T-helper 2 cell treated with Interferon-gamma antibody and Interleukin-4, amounts not matched to agents 5 μg/mL and 100 μg/mL, for 36 hours (primary cell): ENCODE data around the gene CADM4.
"Not testable (repeated sequence)": the region's sequence is repeated elsewhere in the genome, so short reads cannot be mapped to it uniquely, and the experiment has no call there.

Experiments used
- DNase-seq: peaks from one replicate; pipeline ENCODE4 v3.0.0; 2021; ENCODE audit warnings: low spot score
- H3K27ac Mint-ChIP-seq: one replicate; pipeline ENCODE4 v1.8.0; 2021; ENCODE audit warnings: mild to moderate bottlenecking, mixed read lengths
- H3K27me3 Mint-ChIP-seq: one replicate; pipeline ENCODE4 v1.8.0; 2021; ENCODE audit warnings: low read depth, mixed read lengths
- H3K36me3 Mint-ChIP-seq: one replicate; pipeline ENCODE4 v1.8.0; 2021; ENCODE audit warnings: low read depth, mixed read lengths
- H3K4me1 Mint-ChIP-seq: one replicate; pipeline ENCODE4 v1.8.0; 2021; ENCODE audit warnings: low read depth, mixed read lengths
- H3K4me3 Mint-ChIP-seq: one replicate; pipeline ENCODE4 v1.8.0; 2022; ENCODE audit warnings: mild to moderate bottlenecking, moderate library complexity, mixed read lengths
- H3K9me3 Mint-ChIP-seq: one replicate; pipeline ENCODE4 v1.8.0; 2021; ENCODE audit warnings: mixed read lengths

The CADM4 gene

DNA sequence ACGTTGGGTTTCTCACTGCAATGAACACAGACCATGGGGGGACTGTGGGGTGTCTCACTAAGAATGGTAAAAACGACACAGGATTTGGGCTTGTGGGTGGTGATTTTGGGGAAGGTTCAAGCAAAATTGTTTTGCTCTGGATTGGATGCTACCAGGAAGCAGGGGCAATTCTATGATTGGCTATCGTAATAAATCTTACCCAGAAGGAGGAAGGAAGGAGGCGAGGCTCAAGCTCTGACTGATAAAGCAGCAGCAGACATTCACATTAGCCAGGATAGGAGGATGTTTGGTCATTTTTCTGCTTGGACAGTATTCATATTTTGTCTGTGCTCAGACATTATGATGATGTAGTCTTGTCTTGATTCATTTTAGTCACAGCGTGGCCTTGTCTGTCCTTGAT lies 41.8 kb downstream of the CADM4 start:
- Mint-ChIP-seq H3K9me3 (no peaks in the 10 kb centered on the region), H3K4me3 (peak overlapping the region; percentile 99), H3K36me3 (peaks cover 21% of the 10 kb centered on the region), H3K27me3 (no peaks in the 10 kb centered on the region), H3K4me1 (peaks cover 26% of the 10 kb centered on the region), H3K27ac (peak overlapping the region; percentile 96)
- DNase-seq: no peak

DNA sequence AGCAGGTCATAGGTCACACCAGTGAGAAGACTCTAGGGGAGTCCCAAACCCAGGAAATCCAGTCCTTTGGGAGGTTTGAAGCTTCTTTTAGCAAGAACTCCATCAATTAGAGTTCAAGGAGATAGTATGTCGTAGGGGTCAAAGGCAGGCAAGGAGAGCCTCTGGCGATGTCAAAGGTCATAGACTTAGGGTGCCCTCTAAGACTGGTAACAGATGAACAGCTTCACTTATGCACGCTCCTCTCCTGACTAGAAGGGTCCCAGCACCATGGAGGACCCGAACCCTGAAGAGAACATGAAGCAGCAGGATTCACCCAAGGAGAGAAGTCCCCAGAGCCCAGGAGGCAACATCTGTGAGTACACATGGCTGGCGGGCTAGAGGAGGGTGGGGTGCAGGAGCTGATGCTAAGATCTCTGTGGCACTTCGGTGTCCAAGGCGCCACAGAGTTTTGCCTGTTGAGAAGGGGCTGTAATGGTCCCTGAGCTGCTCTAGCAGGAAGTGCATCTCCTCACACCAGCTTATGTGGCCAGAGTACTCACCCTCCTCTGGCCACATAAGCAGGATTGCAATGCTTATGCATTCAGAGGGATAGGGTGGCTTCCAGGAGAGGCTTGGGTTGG lies 42.7 kb downstream of the CADM4 start:
- Mint-ChIP-seq H3K4me3 (peak overlapping the region; percentile 99), H3K27ac (peak overlapping the region; percentile 96), H3K4me1 (peaks cover 26% of the 10 kb centered on the region), H3K27me3 (no peaks in the 10 kb centered on the region), H3K9me3 (no peaks in the 10 kb centered on the region), H3K36me3 (peaks cover 24% of the 10 kb centered on the region)
- DNase-seq: no peak

DNA sequence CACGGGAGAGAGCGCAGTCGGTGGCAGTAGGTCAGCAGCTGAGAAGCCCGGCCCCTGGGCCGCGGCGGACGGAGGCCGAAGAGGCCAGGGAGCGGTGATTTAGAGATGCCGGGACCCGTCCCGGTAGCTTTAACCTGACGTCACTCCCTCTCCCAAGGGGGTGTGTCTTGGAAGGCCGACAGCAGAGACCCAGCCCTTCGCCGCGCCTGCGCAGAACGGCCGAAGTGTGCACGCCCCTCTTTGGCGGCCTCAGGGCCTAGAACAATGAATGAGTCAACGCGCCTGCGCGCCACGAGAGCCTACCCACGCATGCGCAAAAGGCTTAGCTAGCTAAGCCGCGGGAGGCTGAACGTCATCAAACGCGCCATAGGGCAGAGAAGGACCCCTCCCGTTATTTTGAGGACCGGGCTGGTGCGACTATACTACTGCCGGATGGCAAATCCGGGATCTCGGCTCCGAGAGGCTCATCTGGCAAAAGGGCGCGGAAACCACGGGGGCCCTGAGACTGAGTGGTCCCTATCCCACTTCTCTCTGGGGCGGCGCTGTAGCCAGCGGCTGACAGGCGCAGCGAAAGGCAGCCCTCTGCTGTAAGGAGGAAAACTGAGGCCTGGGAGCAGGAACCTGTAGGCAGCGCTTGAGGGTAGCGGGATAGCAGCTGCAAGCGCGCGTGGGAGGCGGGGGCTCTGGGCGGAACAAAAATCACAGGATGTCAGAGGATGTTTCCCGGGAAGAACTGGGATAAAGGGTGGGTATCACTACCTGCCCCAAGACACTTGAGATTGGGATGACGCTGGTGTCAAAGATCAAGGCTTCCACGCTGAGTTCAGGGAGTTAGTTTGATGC lies 43.4 kb downstream of the CADM4 start, which contains the start of the genes IRGQ and ZNF576:
IRGQ (minus strand) TSS at position 136 of the 843 bp plus-strand sequence. CDS start 796 bp downstream, outside the sequence.
ZNF576 (plus strand) TSS at position 597 of the 843 bp plus-strand sequence. CDS start 514 bp downstream, outside the sequence.
- Mint-ChIP-seq H3K27me3 (no peaks in the 10 kb centered on the region), H3K36me3 (peaks cover 22% of the 10 kb centered on the region), H3K4me1 (peaks cover 26% of the 10 kb centered on the region), H3K9me3 (no peaks in the 10 kb centered on the region), H3K4me3 (peak within 1 kb of the TSS; percentile 99), H3K27ac (peak within 1 kb of the TSS; percentile 96)
- DNase-seq: peak; percentile 100

DNA sequence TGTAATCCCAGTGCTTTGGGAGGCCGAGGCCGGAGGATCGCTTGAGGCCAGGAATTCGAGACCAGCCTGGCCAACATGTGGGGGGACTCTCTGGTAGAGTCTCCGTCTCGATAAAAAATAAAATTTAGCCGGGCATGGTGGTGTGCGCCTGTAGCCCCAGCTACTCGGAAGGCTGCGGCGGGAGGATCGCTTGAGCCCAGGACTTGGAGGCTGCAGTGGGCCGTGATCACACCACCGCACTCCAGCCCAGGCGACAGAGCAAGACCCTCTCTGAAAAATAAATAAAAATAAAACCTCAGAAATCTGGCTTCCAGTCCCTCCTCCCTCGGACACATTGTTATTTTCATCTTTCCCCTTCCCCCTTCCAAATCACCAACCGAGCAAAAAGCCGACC lies 44.0 kb downstream of the CADM4 start:
- Mint-ChIP-seq H3K27ac (peak overlapping the region; percentile 96), H3K9me3 (no peaks in the 10 kb centered on the region), H3K4me1 (peaks cover 26% of the 10 kb centered on the region), H3K27me3 (no peaks in the 10 kb centered on the region), H3K4me3 (peak overlapping the region; percentile 99), H3K36me3 (peaks cover 23% of the 10 kb centered on the region)
- DNase-seq: no peak

DNA sequence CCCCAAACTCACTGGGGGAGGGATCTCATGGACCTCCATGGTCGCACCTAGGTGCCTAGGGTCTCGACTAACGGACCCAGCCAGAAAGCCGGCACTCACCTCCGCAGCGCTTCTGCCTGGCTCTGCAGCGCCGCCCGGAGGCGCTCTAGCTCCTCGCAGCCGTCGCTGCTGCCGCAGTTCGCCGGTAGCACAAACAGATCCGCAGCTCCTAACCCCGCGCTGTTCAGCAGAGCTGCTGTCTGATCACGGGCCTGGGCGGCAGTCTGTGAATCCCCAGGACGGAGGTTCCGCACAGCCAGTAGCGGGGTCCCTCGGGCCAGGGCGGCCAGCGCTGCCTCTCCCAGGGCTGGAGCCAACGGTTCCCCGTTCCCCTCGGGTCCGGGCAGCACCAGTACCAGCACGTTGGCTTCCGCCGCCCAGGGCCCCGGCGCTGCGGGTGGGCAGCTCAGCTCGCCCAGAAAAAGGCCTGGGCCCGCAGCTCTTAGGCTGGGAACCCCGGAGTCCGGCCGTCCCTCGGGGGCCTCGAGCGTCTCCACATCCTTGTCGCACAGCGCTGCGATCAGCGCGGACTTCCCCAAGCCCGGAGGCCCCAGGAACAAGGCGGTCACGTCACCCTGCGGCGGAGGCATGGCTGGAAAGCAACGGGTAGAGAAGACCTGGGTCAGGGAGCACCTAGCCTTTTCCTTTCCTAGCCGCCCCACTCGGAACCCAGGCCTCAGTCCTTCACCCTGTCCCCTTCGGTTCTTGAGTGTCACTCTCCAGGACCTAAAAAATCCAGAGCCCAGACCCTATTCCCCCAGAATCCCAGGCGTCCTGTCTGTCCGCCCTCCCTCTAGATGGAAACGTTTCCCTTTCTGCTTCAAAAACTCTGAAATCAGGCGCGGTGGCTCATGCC lies 44.7 kb downstream of the CADM4 start:
- peak; percentile 71 for DNase-seq
- peak overlapping the region; percentile 99 for H3K4me3 Mint-ChIP-seq
- H3K9me3 Mint-ChIP-seq: no peaks in the 10 kb centered on the region
- peaks cover 26% of the 10 kb centered on the region for H3K4me1 Mint-ChIP-seq
- H3K36me3 Mint-ChIP-seq: peaks cover 23% of the 10 kb centered on the region
- H3K27me3 Mint-ChIP-seq: no peaks in the 10 kb centered on the region
- H3K27ac Mint-ChIP-seq: peak overlapping the region; percentile 96

DNA sequence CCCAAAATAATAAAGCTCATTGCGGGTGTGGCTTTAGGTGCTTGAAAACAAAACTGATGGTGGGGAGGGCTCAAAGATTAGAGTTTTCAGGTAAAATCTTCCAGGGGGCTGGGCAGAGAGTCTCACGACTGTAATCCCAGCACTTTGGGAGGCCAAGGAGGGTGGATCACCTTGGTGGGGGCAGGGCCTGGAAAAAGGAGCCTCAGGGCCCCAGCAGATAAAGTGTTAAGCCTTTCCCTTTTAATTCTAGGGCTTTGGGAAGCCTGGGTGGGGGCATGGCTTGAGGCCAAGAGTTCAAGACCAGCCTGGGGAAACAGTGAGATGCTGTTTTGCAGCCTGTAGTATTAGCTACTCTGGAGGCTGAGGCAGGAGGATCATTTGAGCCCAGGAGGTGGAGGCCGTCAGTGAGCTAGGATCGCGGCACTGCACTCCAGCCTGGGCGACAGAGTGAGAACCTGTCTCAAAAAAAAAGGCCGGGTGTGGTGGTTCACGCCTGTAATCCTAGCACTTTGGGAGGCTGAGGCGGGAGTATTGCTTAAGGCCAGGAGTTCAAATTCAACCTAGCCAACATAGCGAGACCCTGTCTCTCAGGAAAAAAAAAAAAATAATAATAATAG lies 45.5 kb downstream of the CADM4 start:
- DNase-seq: no peak
- Mint-ChIP-seq H3K27ac (peak overlapping the region; percentile 78), H3K4me3 (peak overlapping the region; percentile 99), H3K4me1 (peaks cover 30% of the 10 kb centered on the region), H3K36me3 (peaks cover 19% of the 10 kb centered on the region), H3K27me3 (no peaks in the 10 kb centered on the region), H3K9me3 (no peaks in the 10 kb centered on the region)

DNA sequence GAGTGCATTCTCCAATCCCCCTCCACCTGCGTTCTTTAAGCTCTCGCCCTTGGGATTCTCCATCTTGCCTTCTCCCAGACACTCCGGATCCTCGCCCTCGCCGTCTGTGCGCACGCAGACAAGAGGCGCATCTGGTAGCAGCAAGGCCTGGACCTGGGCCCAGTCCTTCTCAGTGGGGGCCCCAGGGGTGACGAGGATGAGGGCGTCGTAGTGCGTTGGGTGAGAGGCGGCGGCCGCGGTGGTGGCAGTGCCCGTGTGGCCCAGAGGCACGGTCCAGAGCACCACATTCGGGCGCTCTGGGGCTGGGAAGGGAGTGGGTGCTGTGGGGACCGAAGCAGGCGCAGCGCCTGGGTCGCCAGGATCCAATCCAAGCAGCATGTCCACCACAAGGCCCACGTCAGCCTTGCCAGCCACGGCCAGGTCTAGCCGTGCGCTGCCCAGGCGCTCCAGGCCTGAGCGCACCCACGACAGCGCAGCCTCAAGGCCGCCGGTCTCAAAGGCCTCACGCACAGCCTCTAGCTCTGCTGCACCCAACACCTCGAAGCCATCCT lies 46.8 kb downstream of the CADM4 start:
- no peaks in the 10 kb centered on the region for H3K27me3 Mint-ChIP-seq
- no peaks in the 10 kb centered on the region for H3K9me3 Mint-ChIP-seq
- H3K4me1 Mint-ChIP-seq: peaks cover 24% of the 10 kb centered on the region
- H3K27ac Mint-ChIP-seq: peak overlapping the region; percentile 78
- peaks cover 15% of the 10 kb centered on the region for H3K36me3 Mint-ChIP-seq
- DNase-seq: no peak
- no peak overlapping the region for H3K4me3 Mint-ChIP-seq

DNA sequence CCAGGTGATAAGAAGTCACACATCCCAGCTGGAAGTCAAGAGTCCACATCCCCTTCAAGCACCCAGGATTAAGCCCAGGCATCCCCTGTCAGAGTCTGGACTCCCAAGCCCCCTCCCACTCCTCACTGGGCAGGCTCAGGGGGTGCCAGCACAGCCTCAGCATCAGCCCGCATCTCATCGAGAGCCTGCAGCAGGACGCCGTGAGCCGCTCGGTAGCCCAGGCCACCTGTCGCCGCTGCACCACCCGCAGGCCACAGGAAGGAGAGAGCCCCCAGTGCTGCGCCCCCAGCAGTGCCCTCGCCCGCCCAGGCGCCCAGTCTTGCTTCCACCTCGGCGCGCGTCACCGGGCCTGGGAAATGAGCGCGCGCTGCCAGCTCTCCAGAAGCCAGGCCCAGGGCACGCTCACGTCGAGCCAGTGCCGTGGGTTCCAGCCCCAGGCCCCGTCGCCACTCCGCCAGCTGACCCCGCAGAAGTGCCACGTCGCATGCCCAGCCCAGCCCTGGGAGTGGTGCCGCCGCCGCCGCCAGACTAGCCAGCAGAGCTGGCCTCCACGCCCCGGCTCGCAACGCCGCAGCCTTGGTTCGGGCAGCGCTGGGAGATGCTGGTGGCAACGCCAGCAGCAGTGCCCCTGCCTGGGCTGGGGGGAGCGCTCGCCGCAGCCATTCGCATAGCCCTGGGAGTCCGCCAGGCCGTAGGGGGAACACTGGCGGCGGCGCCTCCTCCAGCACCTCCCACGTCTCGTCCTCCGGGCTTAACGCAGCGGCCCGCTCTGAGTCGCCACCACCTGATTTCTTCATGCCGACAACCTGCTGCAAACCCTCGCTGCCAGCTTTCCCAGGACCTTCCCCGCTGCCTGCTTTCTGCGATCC lies 47.5 kb downstream of the CADM4 start:
- Mint-ChIP-seq H3K4me1 (peaks cover 17% of the 10 kb centered on the region), H3K27ac (no peak overlapping the region), H3K4me3 (no peak overlapping the region), H3K36me3 (peaks cover 15% of the 10 kb centered on the region), H3K27me3 (no peaks in the 10 kb centered on the region), H3K9me3 (no peaks in the 10 kb centered on the region)
- no peak for DNase-seq

DNA sequence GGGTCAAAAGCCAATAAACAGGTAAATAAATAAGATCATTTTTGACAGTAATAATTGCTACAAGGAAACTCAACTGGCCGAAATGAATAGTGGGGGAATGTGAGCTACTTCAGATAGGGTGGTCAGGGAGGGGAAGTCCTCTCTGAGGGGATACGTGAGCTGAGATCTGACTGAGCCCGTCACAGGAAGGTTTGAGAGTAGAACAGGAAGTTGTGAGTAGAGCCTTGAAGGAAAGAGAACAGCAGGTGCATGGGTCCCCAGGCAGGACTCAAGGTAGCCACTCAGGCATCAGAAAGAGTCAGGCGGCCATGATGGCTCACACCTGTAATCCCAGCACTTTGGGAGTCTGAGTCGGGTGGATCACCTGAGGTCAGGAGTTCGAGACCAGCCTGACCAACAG lies 50.0 kb downstream of the CADM4 start:
- no peaks in the 10 kb centered on the region for H3K9me3 Mint-ChIP-seq
- H3K27me3 Mint-ChIP-seq: no peaks in the 10 kb centered on the region
- no peak for DNase-seq
- H3K4me1 Mint-ChIP-seq: peaks cover 10% of the 10 kb centered on the region
- H3K4me3 Mint-ChIP-seq: no peak overlapping the region
- peak overlapping the region; percentile 60 for H3K27ac Mint-ChIP-seq
- H3K36me3 Mint-ChIP-seq: peaks cover 26% of the 10 kb centered on the region

DNA sequence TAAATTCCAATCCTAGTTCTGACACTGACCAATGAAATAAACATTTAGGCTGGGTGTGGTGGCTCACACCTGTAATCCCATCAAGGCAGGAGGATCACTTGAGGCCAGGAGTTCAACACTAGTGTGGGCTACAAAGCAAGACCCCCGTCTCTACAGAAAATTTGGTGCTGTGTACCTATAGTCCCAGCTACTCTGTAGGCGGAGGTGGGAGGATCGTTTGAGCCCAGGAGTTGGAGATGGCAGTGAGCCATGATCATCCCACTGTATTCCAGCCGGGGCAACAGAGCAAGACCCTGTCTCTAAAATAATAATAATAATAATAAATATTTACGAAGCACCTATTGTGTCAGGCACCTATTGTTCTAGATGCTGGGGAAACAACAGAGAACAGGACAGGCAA lies 50.4 kb downstream of the CADM4 start:
- peaks cover 27% of the 10 kb centered on the region for H3K36me3 Mint-ChIP-seq
- H3K9me3 Mint-ChIP-seq: no peaks in the 10 kb centered on the region
- H3K27me3 Mint-ChIP-seq: no peaks in the 10 kb centered on the region
- H3K27ac Mint-ChIP-seq: no peak overlapping the region
- H3K4me3 Mint-ChIP-seq: no peak overlapping the region
- no peak for DNase-seq
- H3K4me1 Mint-ChIP-seq: peaks cover 11% of the 10 kb centered on the region

DNA sequence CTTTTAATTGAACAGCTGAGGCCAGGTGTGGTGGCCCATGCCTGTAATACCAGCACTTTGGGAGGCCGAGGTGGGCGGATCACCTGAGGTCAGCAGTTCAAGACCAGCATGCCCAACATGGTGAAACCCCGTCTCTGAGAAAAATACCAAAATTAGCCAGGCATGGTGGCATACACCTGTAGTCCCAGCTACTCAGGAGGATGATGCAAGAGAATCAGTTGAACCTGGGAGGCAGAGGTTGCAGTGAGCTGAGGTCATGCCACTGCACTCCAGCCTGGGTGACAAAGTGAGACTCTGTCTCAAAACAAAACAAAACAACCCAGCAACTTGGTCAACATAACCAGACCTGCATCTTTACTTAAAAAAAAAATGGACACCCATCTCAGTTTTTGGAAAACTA lies 52.6 kb downstream of the CADM4 start:
- H3K4me3 Mint-ChIP-seq, DNase-seq, H3K9me3 Mint-ChIP-seq, H3K4me1 Mint-ChIP-seq, H3K27me3 Mint-ChIP-seq, H3K27ac Mint-ChIP-seq: not testable (repeated sequence)
- peaks cover 19% of the 10 kb centered on the region for H3K36me3 Mint-ChIP-seq

DNA sequence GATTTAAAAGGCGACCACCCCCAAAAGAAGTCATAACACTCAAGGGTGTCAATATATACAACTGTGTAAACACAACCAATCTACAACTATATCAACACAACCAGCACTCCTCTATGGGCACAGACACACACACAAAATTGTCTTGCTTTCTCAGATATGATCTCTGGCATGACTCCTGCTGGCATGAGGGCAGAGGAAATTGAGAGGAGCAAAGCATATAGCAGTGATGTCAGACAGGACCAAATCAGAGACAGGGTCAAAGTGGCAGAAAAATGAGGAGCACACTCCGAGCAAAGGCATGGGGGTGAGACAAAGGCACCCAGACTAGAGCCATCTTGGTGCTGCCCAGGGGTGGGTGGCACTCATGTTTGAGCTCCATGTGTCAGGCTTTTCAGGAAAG lies 53.3 kb downstream of the CADM4 start:
- no peak overlapping the region for H3K27ac Mint-ChIP-seq
- no peak for DNase-seq
- peaks cover 14% of the 10 kb centered on the region for H3K4me1 Mint-ChIP-seq
- no peak overlapping the region for H3K4me3 Mint-ChIP-seq
- H3K27me3 Mint-ChIP-seq: no peaks in the 10 kb centered on the region
- H3K9me3 Mint-ChIP-seq: no peaks in the 10 kb centered on the region
- H3K36me3 Mint-ChIP-seq: peaks cover 19% of the 10 kb centered on the region
